GM21723 (cell line): ENCODE measurements around the gene KRT26.
"Not testable (repeated sequence)": the region's sequence is repeated elsewhere in the genome, so short reads cannot be mapped to it uniquely, and the experiment has no call there.

Experiments used
- ATAC-seq: cut with Tn5 transposase; IDR thresholded peaks from one replicate; pipeline ENCODE4 v1.9.1; 2021; ENCODE audit warnings: mild to moderate bottlenecking, moderate library complexity; ENCODE audit not compliant: unreplicated experiment

Gene KRT26, protein sequence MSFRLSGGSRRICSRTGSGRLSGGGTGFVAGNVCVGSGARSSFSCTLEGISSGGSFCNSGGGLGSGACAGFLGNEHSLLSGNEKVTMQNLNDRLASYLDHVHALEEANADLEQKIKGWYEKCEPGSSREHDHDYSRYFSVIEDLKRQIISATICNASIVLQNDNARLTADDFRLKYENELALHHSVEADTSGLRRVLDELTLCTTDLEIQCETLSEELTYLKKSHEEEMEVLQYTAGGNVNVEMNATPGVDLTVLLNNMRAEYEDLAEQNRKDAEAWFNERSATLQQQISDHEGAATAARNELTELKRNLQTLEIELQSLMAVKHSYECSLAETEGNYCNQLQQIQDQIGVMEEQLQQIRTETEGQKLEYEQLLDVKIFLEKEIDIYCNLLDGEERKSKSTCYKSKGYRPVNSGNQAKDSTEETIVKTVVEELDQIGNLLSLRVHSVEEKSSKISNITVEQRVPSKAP

GRCh38 chr17:40772101-40772500 lies at the start of gene KRT26:
Gene KRT26, minus strand, starts transcription at chr17:40772201. Its CDS starts 88 bp downstream, at chr17:40772113.
- ATAC-seq, result no peak

GRCh38 chr17:40821536-40821935 lies 49.5 kb upstream of the KRT26 start:
- ATAC-seq, result no peak

GRCh38 chr17:40820228-40820838 lies 48.3 kb upstream of the KRT26 start:
- no peak for ATAC-seq

DNA sequence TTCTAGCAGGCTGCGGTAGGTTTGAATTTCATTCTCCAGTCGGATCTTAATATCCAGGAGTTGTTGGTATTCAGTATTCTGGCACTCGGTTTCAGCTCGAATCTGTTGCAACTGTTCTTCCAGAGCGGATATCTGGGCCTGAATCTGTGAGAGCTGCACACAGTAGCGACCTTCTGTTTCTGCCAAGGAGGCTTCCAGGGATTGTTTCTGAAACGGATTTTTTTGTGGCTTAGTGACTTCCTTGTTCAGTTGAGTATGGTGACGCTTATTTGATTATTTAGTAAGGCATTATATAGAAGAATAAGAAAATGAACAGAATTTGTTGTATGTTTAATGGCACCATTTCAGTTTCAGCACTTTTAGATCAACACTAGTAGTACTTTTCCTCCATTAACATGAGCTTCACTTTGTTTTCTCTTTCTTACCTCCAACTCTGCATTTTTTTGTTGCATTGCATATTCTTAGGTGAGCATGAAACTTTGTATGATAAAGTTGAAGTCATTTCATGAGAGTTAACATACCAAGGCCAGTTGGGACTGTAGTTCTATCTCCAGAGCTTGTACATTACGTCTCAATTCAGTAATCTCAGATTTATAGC lies 47.6 kb upstream of the KRT26 start:
- no peak for ATAC-seq

- ATAC-seq, result peak; percentile 80
These were observed 46.9 kb upstream of the KRT26 start for GRCh38 chr17:40818733-40819527.

DNA sequence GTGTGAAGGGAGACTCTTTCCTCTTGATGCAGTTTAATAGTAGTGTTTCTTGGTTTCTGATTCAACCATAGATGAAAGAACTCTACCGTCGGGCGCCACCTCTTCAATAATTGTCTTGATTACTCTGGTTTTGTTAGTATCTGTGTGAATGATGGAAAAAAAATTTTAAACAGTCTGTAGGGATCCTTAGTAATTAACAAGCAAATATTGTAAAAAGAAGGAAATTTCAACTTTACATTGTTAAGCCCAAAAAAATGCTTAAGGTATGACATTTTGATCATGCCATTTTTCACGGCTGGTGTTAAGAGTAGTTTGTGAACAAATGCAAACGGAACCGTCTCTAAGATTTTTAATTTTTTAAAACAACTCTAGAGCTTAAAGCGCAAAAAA lies 46.3 kb upstream of the KRT26 start:
- ATAC-seq, result no peak

- no peak for ATAC-seq
These were observed 45.2 kb upstream of the KRT26 start for GRCh38 chr17:40817103-40817682.

GRCh38 chr17:40816569-40816968 lies 44.6 kb upstream of the KRT26 start:
- ATAC-seq, result no peak

DNA sequence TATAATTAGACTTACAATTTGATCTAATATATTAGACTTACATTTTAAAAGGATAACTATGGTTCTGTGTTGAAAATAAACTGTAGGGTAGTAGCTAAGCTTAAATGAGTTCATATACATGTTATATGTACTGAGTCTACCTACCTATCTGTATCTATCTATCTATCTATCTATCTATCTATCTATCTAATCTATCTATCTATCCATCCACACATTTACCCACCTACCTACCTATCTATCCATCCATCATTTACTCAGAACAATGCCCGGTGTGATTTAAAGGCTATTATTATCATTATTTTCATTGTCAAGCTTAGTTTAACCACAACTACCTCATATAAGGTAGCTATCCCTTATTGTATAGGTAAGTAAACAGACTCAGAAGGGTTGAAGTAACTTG lies 43.4 kb upstream of the KRT26 start:
- no peak for ATAC-seq

- ATAC-seq, result not testable (repeated sequence)
These were observed 42.7 kb upstream of the KRT26 start for GRCh38 chr17:40814657-40815056.

DNA sequence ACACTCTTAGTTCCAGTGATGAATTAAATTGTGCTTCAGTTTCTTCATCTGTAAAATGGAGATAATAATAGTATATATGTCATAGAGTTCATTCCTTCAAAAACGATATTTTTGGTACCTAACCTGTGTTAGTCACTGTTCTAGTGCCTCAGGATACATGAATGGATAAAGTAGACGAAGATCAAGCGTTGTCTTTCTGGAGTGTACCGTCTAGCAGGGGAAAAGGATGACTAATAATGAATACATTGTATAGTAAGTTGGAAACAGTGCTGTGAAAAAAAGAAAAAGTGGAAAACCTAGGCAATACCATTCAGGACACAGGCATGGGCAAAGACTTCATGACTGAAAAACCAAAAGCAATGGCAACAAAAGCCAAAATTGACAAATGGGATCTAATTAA lies 41.8 kb upstream of the KRT26 start:
- no peak for ATAC-seq

GRCh38 chr17:40812639-40813038 lies 40.6 kb upstream of the KRT26 start:
- ATAC-seq, result no peak

GRCh38 chr17:40810494-40810893 lies 38.5 kb upstream of the KRT26 start:
- no peak for ATAC-seq

DNA sequence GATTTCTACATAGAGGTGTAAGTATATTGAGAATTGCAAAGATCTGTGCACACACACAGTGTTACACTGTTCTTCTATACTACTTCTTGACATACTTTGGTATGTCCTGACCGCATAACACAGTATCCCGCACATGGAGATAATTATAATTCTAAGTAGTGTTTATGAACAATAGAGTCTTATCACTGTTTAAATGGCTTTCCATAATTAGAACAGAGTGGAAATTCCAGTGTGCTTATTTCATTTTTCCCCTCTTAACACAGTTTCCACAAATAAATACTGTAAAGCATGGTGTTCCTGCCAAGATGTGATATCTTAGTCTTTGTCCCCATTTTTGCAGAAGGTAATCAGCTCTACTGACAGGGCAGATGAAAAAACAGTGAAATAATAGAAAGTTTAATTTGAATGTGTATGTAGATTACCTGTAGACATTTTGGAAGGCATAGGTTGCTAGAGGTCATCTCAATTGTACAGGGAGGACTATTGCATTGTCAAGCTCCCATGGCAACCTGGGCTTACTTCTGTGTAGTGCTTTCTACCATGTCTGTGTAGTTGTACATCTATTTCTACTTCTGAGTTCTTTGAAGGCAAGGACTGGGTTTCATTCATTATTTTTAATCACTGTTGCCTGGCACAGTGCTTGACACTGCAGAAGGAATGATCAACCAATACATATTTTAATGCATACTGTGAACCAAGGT lies 37.9 kb upstream of the KRT26 start:
- no peak for ATAC-seq

- no peak for ATAC-seq
These were observed 34.1 kb upstream of the KRT26 start for GRCh38 chr17:40806131-40806530.

- no peak for ATAC-seq
These were observed 31.6 kb upstream of the KRT26 start for GRCh38 chr17:40803617-40804082.

DNA sequence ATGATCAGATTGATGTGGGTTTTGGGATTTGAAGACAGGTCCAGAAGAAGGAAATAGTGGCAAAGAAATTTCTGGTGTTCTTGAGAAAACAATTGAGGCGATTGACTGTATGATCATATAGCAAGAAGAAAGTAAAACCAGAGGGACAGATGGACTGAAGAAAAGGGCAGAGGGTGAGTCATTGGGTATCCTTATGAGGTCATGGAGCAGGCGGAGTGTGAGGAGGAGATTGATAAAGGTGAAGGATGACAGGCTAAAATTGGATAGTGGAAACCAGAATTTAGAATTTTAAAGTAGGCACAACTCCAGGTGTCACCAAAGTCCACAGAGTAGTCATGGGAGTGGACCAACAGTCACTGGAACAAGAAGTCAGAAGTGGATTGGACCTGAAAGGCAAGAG lies 29.2 kb upstream of the KRT26 start:
- no peak for ATAC-seq

GRCh38 chr17:40800381-40800780 lies 28.4 kb upstream of the KRT26 start:
- ATAC-seq, result no peak

- no peak for ATAC-seq
These were observed 27.9 kb upstream of the KRT26 start, which contains the start of gene KRT28 for GRCh38 chr17:40799859-40800258. Gene KRT28, minus strand, starts transcription at chr17:40799959. Its CDS starts 66 bp downstream, at chr17:40799893.

GRCh38 chr17:40796846-40797245 lies 24.8 kb upstream of the KRT26 start:
- ATAC-seq, result no peak
